ENCODE data around the gene TBC1D5.

- no peak for TF ChIP-seq POLR2AphosphoS5 (IDR thresholded peaks at IDR 0.05; ENCODE audit: low read depth, low read length)
- TF ChIP-seq, protein P1, sequence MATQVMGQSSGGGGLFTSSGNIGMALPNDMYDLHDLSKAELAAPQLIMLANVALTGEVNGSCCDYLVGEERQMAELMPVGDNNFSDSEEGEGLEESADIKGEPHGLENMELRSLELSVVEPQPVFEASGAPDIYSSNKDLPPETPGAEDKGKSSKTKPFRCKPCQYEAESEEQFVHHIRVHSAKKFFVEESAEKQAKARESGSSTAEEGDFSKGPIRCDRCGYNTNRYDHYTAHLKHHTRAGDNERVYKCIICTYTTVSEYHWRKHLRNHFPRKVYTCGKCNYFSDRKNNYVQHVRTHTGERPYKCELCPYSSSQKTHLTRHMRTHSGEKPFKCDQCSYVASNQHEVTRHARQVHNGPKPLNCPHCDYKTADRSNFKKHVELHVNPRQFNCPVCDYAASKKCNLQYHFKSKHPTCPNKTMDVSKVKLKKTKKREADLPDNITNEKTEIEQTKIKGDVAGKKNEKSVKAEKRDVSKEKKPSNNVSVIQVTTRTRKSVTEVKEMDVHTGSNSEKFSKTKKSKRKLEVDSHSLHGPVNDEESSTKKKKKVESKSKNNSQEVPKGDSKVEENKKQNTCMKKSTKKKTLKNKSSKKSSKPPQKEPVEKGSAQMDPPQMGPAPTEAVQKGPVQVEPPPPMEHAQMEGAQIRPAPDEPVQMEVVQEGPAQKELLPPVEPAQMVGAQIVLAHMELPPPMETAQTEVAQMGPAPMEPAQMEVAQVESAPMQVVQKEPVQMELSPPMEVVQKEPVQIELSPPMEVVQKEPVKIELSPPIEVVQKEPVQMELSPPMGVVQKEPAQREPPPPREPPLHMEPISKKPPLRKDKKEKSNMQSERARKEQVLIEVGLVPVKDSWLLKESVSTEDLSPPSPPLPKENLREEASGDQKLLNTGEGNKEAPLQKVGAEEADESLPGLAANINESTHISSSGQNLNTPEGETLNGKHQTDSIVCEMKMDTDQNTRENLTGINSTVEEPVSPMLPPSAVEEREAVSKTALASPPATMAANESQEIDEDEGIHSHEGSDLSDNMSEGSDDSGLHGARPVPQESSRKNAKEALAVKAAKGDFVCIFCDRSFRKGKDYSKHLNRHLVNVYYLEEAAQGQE (IDR thresholded peaks at IDR 0.05; ENCODE audit: insufficient read depth in 1 of 2, low read depth in 2 of 2, low read length in 2 of 2), result no peak
- TF ChIP-seq TAF1 (IDR thresholded peaks at IDR 0.05; ENCODE audit: borderline replicate concordance, insufficient read depth, low read length), result no peak
- TF ChIP-seq SIN3A (IDR thresholded peaks at IDR 0.05; ENCODE audit: borderline replicate concordance, insufficient read depth, low read length), result no peak
- TF ChIP-seq FOXP2 (optimal IDR thresholded peaks at IDR 0.05; ENCODE audit: borderline replicate concordance, extremely low read depth, extremely low read length, insufficient read depth), result no peak
Measured at GRCh38 chr3:17749705-17750293, 7.4 kb upstream of the TBC1D5 start.

Measured in PFSK-1 (cell line).